Measurements from ENCODE around the gene AGFG1.
A peak's percentile ranks its signal among the peaks of the same experiment; 100 is the strongest.
"Not testable (repeated sequence)": the region's sequence is repeated elsewhere in the genome, so short reads cannot be mapped to it uniquely, and the experiment has no call there.

The AGFG1 gene

DNA sequence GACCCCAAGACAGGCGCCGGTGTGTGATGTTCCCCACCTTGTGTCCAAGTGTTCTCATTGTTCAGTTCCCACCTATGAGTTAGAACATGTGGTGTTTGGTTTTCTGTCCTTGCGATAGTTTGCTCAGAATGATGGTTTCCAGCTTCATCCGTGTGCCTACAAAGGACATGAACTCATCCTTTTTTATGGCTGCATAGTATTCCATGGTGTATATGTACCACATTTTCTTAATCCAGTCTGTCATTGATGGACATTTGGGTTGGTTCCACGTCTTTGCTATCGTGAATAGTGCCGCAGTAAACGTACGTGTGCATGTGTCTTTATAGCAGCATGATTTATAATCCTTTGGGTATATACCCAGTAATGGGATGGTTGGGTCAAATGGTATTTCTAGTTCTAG lies 68.4 kb downstream of the AGFG1 start:
- not testable (repeated sequence) for DNase-seq

DNA sequence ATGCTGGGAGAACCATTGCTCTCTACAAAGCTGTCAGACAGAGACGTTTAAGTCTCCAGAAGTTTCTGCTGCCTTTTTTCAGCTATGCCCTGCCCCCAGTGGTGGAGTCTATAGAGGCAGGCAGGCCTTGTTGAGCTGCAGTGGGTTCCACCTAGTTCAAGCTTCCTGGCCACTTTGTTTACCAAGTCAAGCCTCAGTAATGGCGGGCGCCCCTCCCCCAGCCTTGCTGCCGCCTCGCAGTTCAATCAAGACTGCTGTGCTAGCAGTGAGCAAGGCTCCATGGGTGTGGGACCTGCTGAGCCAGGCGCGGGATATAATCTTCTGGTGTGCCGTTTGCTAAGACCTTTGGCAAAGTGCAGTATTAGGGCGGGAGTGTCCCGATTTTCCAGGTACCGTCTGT lies 74.0 kb downstream of the AGFG1 start:
- no peak for DNase-seq

DNA sequence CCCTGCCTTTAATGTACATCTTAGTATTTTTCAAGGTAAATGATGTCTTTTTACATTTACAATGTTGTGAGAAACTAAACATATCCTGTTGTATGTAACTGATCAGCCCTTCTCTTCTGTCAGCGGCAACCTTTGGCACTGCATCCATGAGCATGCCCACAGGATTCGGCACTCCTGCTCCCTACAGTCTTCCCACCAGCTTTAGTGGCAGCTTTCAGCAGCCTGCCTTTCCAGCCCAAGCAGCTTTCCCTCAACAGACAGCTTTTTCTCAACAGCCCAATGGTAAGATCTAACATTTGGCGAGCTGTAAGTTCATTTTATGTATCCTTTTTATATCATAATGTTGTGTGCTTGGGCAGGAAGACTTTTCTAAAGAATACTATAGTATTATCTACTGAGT lies 79.9 kb downstream of the AGFG1 start:
- no peak for DNase-seq

DNA sequence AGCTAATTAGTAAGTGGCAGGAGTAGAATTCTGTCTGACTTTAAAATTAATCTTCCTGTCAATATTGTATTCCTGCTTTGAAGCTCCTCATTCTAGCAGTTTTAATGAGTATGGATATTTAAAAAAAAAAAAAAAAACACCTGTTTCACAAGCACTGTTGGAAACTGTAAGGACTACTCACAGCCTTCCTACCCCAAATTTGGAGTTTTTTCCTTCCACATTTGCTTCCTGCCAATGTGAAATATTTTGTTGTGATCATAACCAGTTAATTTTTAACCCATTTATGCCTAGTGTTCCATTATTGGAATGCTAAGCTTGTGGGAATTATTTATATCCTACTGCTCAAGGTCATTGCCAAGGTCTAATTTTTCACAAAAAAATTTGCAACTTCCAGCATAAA lies 90.6 kb downstream of the AGFG1 start:
- no peak for DNase-seq

DNA sequence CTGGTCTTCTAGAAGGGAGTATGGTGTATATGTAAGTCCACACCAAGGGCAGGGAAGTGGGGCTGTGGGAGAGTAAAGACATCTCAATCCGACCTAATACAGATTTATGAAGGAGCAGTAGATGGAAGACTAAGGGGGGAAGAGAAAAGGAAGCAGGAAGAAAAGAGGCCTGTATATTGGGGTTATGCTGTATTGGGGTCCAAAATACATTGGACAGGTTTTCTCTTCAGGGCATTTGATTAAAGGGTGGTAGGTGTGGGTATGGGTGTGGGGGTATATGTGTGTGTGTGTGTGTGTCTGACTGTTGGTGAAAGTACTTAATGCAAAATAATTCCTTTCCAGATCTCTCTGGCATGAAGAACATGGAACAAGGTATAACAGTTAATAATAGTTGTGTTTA lies 93.1 kb downstream of the AGFG1 start:
- no peak for DNase-seq

DNA sequence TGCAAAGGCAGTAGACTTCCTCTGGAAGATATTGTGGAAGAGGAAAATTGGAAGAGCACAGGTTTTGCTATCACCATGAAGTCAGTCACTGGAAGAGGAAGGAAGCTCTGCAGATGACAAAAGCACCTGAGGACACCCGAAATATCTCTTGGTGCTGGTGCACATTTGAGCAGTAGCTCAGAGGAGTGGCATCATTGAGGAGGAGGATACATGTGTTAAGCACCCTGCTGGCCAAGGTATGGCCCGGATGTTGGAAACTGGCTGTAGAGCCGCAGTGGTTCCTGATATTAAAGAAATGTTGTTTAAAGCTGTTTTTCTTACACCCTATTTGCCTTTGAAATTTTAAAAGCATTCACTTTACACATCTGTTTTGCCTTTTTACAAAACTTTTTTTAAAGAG lies 94.1 kb downstream of the AGFG1 start:
- DNase-seq: no peak

DNA sequence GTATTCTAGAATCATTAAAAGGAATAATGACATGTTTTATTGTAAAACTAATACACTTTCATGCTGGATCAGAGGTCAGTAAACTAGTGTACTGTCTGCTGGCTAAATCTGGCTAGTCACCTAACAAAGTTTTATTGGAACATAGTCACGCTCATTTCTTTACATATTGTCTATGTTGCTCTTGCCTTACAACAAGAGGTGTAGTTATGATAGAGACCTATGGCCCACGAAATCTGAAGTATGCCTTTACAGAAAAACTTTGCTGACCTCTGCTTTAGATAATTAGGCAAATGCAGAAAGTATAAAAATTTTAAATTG lies 96.9 kb downstream of the AGFG1 start:
- DNase-seq: no peak

DNA sequence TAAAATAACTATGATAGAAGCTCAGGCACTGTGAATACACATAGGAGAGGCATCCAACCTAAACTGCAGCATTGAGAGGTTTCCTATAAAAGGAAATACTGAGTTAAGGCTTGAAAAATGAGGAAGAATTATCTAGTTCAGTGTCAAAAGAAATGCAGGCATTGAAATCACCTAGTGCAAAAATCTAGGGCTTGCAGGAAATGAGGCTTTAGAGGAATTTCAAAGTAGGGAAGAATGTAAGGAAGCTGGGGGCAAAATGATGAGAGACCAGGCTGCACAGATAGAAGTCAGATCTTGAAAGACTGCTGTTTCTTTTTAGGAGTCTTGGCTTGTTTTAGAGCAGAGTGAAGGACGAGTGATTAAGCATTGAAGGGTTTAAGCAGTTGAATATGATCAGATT lies 98.7 kb downstream of the AGFG1 start:
- no peak for DNase-seq

DNA sequence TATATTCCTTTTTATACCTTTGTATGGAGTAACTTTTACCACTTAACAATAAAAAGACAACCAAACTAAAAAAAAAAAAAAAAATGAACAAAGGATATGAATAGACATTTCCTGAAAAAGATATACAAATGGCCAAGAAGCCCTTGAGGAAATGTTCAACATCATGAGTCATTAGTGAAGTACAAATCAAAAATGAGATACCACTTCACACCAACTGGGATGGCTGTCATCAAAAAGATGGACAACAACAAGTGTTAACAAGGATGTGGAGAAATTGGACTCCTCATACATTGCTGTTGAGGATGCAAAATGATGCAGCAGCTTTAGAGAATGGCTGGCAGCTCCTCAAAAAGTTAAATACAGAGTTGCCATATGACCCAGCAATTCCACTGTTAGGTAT lies 104.2 kb downstream of the AGFG1 start:
- no peak for DNase-seq

DNA sequence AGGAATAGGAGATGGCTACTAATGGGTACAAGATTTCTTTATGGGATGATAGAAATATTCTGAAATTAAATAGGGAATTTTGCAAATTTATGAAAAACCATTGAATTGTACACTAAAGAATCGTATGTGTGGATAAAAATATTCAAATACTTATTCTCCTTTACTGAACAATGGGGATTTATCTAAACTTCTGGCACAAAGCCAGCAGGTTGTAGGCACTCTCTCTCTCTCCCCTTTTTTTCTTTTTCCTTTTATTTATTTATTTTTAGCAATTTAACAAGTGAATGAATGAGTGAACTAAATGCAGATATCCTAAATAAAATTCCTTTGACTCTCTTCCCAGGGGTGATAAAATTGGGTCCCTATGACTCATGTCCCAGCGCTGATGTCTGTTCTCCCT lies 104.9 kb downstream of the AGFG1 start:
- DNase-seq: no peak

DNA sequence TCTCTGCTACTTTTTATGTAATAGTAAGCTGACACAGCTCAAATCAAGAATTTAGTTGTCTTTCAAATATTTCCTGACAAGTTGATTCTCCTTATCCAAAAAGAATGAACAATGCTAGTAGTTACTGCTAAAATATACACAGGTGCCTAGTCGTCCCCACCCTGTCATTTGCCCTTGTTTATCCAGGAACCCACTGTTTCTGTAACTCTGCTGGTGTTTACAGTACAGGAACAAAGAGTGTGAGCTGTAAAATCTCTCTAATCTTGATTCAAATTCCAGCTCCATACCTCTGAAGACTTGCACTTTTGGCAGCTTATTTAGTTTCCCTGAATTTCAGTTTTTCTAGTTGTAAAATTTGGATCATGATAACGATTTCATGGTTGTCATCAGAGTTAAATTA lies 105.6 kb downstream of the AGFG1 start:
- DNase-seq: no peak

DNA sequence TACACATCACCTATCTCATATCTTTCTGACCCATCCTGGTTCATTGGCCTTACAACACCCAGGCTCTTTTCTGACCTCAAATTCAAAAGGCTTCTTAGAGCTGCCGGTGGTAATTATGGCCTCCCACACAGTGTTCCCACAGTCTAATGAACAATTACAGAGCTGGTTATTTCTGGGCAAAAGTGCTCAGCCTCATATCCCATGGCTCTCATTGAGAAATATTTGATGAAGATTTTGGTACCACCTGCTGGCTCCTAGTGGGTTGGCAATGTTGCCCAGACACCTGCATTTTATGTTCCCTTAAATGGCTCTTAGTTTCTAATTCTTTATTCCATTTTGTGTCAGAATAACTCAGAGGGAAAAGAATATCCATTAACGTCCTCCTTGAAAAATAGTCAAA lies 106.7 kb downstream of the AGFG1 start:
- no peak for DNase-seq

DNA sequence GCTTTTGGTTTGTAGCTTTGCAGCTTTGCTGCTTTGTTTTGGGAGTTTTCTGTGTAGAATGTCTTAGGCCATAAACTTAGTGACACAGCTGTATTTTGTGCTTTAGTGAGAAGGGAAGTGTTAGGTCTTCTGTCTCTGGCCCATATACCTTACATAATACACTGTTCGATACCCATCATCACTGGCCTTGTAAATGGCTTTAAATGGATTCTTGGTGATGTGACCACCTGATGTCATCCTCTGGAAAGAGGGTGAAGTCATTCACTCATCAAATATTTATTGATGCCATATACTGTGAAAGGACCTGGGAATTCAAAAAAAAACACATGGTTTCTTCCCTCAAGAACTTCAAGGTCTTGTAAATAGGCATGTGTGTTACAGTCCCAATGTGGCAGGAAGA lies 107.8 kb downstream of the AGFG1 start:
- no peak for DNase-seq

DNA sequence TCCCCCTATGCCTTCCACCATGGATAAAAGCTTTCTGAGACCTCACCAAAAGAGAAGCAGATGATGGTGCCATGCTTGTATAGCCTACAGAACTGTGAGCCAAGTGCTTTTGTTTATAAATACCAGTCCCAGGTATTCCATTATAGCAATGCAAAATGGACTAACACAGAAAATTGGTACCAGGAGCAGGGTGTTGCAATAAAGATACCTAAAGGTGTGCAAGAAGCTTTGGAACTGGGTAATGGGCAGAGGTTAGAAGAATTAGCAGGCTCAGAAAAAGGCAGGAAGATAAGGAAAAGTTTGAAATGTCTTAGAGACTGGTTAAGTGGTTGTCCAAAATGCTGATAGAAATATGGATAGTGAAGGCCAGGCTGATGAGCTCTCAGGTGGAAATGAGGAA lies 110.4 kb downstream of the AGFG1 start:
- DNase-seq: no peak

DNA sequence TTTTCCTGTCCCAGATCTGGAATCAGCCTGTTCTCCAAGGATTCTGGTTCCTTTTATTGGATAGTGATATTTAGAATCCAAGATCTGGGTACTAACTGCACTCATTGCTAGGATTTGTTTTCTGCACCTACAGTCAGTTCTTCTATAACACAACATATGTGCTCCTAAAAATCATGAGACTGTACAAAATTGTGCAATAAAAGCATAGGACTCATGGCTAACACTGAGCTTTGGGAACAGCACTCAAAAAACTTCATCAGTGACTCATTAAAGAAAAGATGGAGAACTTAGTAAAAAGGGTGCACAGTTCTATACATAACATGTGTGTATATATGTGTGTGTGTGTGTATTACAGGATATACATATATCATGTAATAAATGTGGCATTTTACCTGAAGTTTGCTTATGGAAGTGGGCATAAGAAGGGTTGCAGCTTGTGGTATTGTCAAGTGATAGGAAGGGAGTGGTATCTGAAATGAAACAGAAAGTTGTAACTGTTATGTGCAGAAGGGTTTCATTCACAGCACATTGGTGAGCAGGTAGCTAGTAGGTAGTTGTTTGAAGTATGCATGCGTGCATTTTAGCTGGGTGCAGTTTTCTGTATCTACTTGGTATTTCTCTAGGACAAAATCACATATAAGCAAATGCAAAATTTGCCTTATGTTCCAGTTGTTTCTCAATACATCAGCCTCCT lies 120.9 kb downstream of the AGFG1 start:
- no peak for DNase-seq

DNA sequence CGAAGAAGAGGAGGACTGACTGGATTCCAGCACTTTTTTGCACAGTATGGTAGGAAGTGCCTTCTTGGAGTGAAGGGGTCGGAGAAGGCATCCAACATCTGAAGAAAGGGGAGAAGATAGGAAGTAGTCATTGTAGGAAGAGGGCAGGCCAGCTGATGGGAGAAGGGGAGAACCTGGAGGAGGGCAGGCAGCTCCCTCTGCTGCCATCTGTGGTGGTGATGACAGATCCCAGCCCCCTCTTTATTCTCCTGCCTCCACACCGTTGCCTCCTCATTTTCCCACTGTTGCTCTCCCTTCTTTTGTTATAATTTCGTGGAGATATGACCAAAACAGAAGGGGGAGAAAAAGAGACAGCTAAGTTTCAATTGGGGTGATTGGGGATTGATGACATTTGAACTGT lies 123.8 kb downstream of the AGFG1 start:
- no peak for DNase-seq

DNA sequence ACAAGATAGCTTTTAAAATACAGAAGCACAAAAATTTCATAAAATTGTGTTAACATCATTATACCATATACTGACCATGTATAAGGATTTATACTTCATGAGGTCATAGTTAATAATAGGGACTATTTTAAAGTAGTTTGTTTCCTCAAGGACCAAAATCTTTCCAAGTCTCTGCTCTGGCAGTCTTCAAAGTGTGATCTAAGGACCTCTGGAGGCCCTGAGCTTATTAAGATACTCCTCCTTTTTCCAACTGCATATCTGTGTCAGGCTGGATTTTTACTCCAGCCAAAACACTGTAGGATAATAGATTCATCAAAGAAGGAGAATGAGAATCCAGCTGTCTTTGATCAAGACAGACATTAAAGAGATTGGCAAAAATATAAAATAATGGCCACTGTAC lies 125.1 kb downstream of the AGFG1 start:
- no peak for DNase-seq

DNA sequence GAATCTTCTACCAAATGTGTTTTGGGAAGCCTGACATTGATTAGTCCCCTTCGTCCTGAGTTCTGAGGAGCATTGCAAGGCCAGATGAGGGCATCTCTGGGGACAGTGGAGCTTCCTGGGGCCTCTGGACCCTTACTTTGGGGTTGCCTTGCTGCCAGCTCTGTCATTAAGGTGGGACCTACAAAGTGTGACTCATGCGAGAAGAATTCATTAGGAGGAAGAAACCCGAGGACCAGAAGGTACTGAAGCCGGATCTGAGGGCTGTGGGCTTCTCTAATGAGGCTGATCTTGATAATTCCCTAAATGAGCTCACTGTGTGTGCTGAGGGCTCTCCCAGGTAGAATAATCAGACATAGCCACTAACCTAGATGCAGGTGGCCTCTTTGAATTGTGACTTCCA lies 126.0 kb downstream of the AGFG1 start:
- DNase-seq: no peak

DNA sequence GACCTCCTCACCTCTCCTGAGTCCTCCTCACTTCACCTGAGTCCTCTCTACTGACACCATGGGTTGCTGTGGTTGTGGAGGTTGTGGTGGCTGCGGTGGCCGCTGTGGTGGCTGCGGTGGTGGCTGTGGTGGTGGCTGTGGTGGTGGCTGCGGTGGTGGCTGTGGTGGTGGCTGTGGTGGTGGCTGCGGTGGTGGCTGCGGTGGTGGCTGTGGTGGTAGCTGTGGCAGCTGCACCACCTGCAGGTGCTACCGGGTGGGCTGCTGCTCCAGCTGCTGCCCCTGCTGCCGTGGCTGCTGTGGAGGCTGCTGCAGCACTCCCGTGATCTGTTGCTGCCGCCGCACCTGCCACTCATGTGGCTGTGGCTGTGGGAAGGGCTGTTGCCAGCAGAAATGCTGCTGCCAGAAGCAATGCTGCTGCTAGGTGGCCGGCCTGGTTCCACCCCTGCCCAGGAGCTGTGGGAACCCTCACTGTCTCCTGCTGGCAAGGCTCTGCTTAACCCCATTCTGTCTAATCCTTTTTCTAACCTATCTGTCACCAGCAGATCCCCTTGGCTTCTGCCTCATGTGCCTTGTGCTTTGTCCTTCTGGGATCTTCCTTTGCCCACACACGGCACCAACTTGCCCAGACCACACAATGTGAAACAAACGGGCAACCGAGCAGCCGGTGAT lies 127.0 kb downstream of the AGFG1 start, which contains the start of gene SCYGR2:
Gene SCYGR2 (plus strand): TSS at position 59 of the 669 bp plus-strand sequence. CDS start 0 bp downstream, at position 59.
- not testable (repeated sequence) for DNase-seq

DNA sequence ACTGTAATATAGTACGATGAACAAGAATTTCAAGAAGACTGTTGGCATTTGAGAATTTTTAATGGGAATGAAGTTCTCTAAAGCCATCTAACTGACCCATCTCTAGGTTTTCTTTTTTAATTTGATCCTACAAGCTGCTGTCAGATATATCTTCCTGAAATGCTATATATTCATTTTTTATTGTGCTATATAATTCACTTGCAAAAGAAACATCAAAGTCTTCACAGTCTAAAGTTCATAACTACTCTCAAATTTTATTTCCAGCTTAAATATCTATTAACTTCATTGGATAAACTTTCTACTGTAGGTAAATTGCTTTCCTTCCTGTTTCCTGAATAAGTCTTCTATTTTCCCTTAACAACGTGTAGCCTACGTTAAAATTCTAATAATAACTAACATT lies 130.4 kb downstream of the AGFG1 start:
- no peak for DNase-seq

DNA sequence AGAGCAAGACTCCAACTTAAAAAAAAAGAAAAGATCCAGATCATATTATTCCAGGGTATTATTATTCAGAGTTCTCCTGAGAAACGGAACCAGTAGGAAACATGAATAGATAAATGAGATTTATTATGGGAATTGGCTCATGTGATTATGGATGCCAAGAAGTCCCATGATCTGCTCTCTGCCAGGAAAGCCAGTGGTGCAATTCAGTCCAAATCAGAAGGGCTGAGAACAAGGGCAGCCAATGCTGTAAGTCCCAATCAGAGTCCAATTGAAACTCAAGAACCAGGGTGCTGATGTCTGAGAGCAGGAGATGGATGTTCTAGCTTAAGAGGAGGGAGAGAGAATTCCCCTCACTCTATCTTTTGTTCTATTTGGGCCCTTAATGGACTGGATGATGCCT lies 134.5 kb downstream of the AGFG1 start:
- no peak for DNase-seq

DNA sequence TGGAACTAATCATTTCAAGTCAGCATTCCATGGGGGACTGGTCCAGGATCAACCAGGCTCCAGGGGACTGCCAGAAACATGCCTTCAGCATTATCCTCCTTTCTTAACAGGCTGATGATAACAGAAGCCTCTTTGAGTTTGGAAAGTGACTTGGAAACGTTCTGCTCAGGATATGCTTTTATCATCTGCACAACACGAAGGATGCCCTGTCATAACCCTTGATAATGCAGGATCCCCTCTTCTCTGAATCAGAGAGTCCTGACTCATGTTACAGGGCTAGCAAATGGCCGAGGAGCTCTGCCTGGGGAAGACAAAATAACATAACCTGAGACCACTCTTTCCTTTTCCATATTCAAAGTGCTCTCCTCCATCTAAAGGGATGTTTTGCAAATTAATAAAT lies 136.0 kb downstream of the AGFG1 start:
- DNase-seq: no peak

DNA sequence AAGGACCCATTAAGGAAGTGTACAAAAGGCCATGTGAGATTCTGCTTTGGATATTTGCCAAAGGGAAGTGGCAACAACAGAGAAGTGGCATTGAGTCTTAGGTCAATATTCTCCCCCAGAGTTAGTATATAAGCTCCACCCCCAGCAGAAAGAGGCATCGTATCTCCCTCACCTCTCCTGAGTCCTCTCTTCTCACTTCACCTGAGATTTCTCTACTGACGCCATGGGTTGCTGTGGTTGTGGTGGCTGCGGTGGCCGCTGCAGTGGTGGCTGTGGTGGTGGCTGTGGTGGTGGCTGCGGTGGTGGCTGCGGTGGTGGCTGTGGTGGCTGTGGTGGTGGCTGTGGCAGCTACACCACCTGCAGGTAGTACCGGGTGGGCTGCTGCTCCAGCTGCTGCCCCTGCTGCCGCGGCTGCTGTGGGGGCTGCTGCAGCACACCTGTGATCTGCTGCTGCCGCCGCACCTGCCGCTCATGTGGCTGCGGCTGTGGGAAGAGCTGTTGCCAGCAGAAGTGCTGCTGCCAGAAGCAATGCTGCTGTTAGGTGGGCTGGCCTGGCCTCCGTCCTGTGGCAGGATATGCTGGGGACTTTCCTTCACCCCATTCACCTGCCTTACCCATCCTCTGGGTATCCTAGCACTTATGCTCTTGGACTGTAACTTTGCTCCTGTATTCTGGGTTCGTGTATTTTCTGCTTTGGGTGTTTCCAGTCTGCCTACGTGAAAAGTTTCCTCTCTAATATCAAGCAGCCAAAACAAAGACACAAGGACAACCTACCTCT lies 136.8 kb downstream of the AGFG1 start:
- peak; percentile 23 for DNase-seq

DNA sequence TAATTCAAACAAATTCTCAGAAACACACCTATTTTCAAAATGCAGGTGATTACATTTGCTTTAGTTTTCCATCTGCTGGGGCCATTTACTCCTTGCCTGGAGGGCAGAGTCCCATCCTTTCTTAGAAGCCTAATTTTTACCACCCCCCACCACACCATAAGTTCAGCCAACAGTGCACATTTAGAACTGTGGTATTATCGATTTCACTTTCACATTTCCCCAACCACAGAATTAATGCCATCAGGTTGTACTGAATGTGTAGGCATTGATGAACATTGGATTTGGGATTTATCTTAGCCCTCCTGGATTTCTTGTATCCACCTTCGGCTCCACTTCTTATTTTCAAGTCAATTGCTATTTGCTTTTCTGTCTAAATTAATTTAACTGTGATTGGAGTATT lies 138.2 kb downstream of the AGFG1 start:
- DNase-seq: no peak

Data from KG1 (cell line).